HCT116 (cell line): Measurements from ENCODE around the gene ATP2A3. TPM values are rescaled to one million over a fixed set of nuclear protein-coding genes. Genes with fewer than 3 reads are reported as not detected.

Source experiments
- ATAC-seq: fragments of 200-7000 bp; cut with Tn5 transposase; 2 replicates; pipeline ENCODE4 v1.9.1; 2020; ENCODE audit warnings: mild to moderate bottlenecking, moderate library complexity
- BruUV-seq: library from RNA; stranded (reverse); fragments of 400-500 nt; replicated peaks from 2 replicates; lab custom pipeline; 2021; lab: Mats Ljungman, UMichigan
- CTCF ChIA-PET: fragments of 300-600 bp; sonication (Branson Sonifier 250); formaldehyde crosslinking; loops from one replicate; lab custom pipeline; 2021; ENCODE audit warnings: antibody characterized with exemption; lab: Charles Lee
- POLR2A ChIA-PET: fragments of 300-600, 350-600 bp; sonication (Branson Sonifier 250); formaldehyde crosslinking; loops from one replicate; lab custom pipeline; 2021; ENCODE audit warnings: antibody characterized with exemption; lab: Charles Lee
- RAD21 ChIA-PET, 2 experiments: fragments of 300-600 bp; sonication (Branson Sonifier 250); formaldehyde crosslinking; loops; one replicate each; lab custom pipeline; 2023; ENCODE audit warnings: low total read pairs in 2 of 2; ENCODE audit not compliant: uncharacterized antibody in 2 of 2, unreplicated experiment in 2 of 2, low non-redundant PET in 1 of 2; lab: Charles Lee
- DNase-seq: peaks from one replicate; pipeline ENCODE4 v3.0.0-alpha.2; 2010; ENCODE audit warnings: low read depth, low spot score
- H2AFZ ChIP-seq: fragments of 200-600 bp; shearing (Covaris generic), sonication (generic); 2 replicates; pipeline ENCODE4 v1.6.1; 2017; ENCODE audit warnings: low read depth, mixed run types, mixed read lengths, antibody characterized with exemption, low read length; ENCODE audit not compliant: poor library complexity, severe bottlenecking
- H3K27ac ChIP-seq: 2 replicates; pipeline ENCODE4 v1.5.1; 2012; ENCODE audit warnings: low read depth, low read length
- H3K27me3 ChIP-seq: fragments of 200-600 bp; sonication (generic); 2 replicates; pipeline ENCODE4 v1.6.1; 2016; ENCODE audit warnings: mixed run types, low read length, mixed read lengths; ENCODE audit not compliant: insufficient read depth
- H3K36me3 ChIP-seq, 2 experiments: fragments of 200-500 bp in 1 of 2; fragments of 200-600 bp in 1 of 2; sonication (Bioruptor generic) in 1 of 2; sonication (generic) in 1 of 2; 2 replicates each; pipeline versions ENCODE4 v1.5.1 to v1.6.1; 2014 to 2016; ENCODE audit warnings: low read length in 2 of 2, inconsistent platforms in 1 of 2, mixed read lengths in 1 of 2, mixed run types in 1 of 2; ENCODE audit not compliant: insufficient read depth in 2 of 2, control insufficient read depth in 1 of 2
- H3K4me1 ChIP-seq, 2 experiments: fragments of 200-600 bp in 1 of 2; sonication (generic) in 1 of 2; 2 replicates each; pipeline versions ENCODE4 v1.5.1 to v1.6.1; 2012 to 2017; ENCODE audit warnings: low read length in 2 of 2, inconsistent platforms in 1 of 2, mild to moderate bottlenecking in 1 of 2, mixed read lengths in 1 of 2, mixed run types in 1 of 2, moderate library complexity in 1 of 2; ENCODE audit not compliant: insufficient read depth in 2 of 2, control insufficient read depth in 1 of 2
- H3K4me2 ChIP-seq: fragments of 200-600 bp; sonication (generic); 2 replicates; pipeline ENCODE4 v1.6.1; 2017; ENCODE audit warnings: mixed run types, low read length, mixed read lengths
- H3K4me3 ChIP-seq, 2 experiments: fragments of 200-600 bp in 1 of 2; sonication (generic) in 1 of 2; replicated peaks in 1 of 2; 2 replicates each; pipeline ENCODE4 v1.5.1; 2011 to 2016; ENCODE audit warnings: low read length in 2 of 2, control low read depth in 1 of 2, low read depth in 1 of 2, mild to moderate bottlenecking in 1 of 2, mixed read lengths in 1 of 2, mixed run types in 1 of 2
- H3K79me2 ChIP-seq: fragments of 200-600 bp; sonication (generic); 2 replicates; pipeline ENCODE4 v1.6.1; 2017; ENCODE audit warnings: mild to moderate bottlenecking, mixed run types, low read length, moderate library complexity, mixed read lengths; ENCODE audit not compliant: insufficient read depth
- H3K9ac ChIP-seq: fragments of 200-600 bp; sonication (generic); 2 replicates; pipeline ENCODE4 v1.6.1; 2016; ENCODE audit warnings: low read length, mixed read lengths
- H3K9me2 ChIP-seq: fragments of 200-600 bp; sonication (generic), shearing (Covaris generic); 2 replicates; pipeline ENCODE4 v1.6.1; 2017; ENCODE audit warnings: mixed run types, mild to moderate bottlenecking, moderate library complexity; ENCODE audit not compliant: insufficient read depth
- H3K9me3 ChIP-seq, 2 experiments: fragments of 200-500 bp in 1 of 2; fragments of 200-600 bp in 1 of 2; sonication (Bioruptor generic) in 1 of 2; sonication (generic) in 1 of 2; 2 replicates each; pipeline ENCODE4 v1.6.1; 2014 to 2017; ENCODE audit warnings: low read length in 2 of 2, mixed read lengths in 2 of 2, inconsistent platforms in 1 of 2, low read depth in 1 of 2, mild to moderate bottlenecking in 1 of 2, mixed run types in 1 of 2, moderate library complexity in 1 of 2; ENCODE audit not compliant: control insufficient read depth in 1 of 2, insufficient read depth in 1 of 2
- H4K20me1 ChIP-seq: fragments of 200-600 bp; sonication (generic), shearing (Covaris generic); 2 replicates; pipeline ENCODE4 v1.6.1; 2017; ENCODE audit warnings: mixed run types, mild to moderate bottlenecking, moderate library complexity; ENCODE audit not compliant: insufficient read depth
- CTCF ChIP-seq, 3 experiments: fragments of 200-600 bp in 1 of 3; sonication (generic) in 1 of 3; IDR thresholded peaks in 2 of 3; conservative IDR thresholded peaks in 1 of 3; 2 replicates each; pipeline ENCODE4 v1.5.1; 2012 to 2017; ENCODE audit warnings: low read depth in 2 of 3, low read length in 2 of 3, antibody characterized with exemption in 1 of 3, borderline replicate concordance in 1 of 3, control low read depth in 1 of 3, mild to moderate bottlenecking in 1 of 3, mixed read lengths in 1 of 3, mixed run types in 1 of 3, moderate library complexity in 1 of 3; ENCODE audit not compliant: insufficient read depth in 1 of 3
- EGR1 ChIP-seq: IDR thresholded peaks from 2 replicates; pipeline ENCODE4 v1.6.1; 2012; ENCODE audit warnings: low read depth
- RAD21 ChIP-seq: IDR thresholded peaks from 2 replicates; pipeline ENCODE4 v1.6.1; 2012; ENCODE audit warnings: low read depth, mild to moderate bottlenecking
- ZFX ChIP-seq: fragments of 450-650 bp; IDR thresholded peaks from 2 replicates; pipeline ENCODE4 v1.6.1; 2017
- intact Hi-C: fragments of 100-400 bp; cut with micrococcal nuclease; formaldehyde crosslinking; loops from 2 replicates; pipeline ENCODE4 v1.10.0; 2022
- total RNA-seq: library from RNA; stranded (reverse); gene quantifications from one replicate; pipeline ENCODE4 v1.2.1, GENCODE V29; 2021; ENCODE audit not compliant: unreplicated experiment
- TF ChIP-seq, protein P1 (sequence below): IDR thresholded peaks from 2 replicates; pipeline ENCODE4 v1.6.1; 2012

ATP2A3 gene
- total RNA-seq, 1 experiment from 2014 or later = 23.1 TPM

- no TSS peak for BruUV-seq
- no peaks in the 10 kb centered on the region for H4K20me1 ChIP-seq
- no peak overlapping the region for H3K4me2 ChIP-seq
- H3K4me1 ChIP-seq = peaks cover 0 to 11% of the 10 kb centered on the region in 2 experiments; a peak in 2 of 4 replicates
- intact Hi-C loops = loop anchor here (1.0 to 2.0 kb wide), 3 partner anchors 69 to 270 kb away; no protein-coding TSS in a partner anchor
- peaks cover 0 to 2% of the 10 kb centered on the region in 2 experiments; a peak in 1 of 4 replicates for H3K36me3 ChIP-seq
- peak; percentile 6 for DNase-seq
- peak; percentile 93 for ATAC-seq
- peak; percentile 89 to 94 (median 93) for TF ChIP-seq CTCF (IDR thresholded peaks at IDR 0.05 in 2 of 3, conservative IDR thresholded peaks at IDR 0.05 in 1 of 3; ENCODE audit: borderline replicate concordance in 1 of 3, insufficient read depth in 1 of 3, low read depth in 2 of 3, low read length in 2 of 3)
- TF ChIP-seq ZFX = 0 out of 2 replicates have a peak, but pooled peaks have one; percentile 16
- TF ChIP-seq, protein P1, sequence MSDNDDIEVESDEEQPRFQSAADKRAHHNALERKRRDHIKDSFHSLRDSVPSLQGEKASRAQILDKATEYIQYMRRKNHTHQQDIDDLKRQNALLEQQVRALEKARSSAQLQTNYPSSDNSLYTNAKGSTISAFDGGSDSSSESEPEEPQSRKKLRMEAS = peak; percentile 85
- peak; percentile 93 for TF ChIP-seq RAD21
- TF ChIP-seq EGR1 = no peak
- no peak overlapping the region for H3K27ac ChIP-seq
- no peak overlapping the region for H2AFZ ChIP-seq
- RAD21 ChIA-PET = no interaction called here
- no peaks in the 10 kb centered on the region for H3K9me3 ChIP-seq
- H3K9me2 ChIP-seq = no peaks in the 10 kb centered on the region
- H3K27me3 ChIP-seq = no peaks in the 10 kb centered on the region
- no peaks in the 10 kb centered on the region for H3K79me2 ChIP-seq
- no peak overlapping the region for H3K4me3 ChIP-seq
- CTCF ChIA-PET = interaction anchor here (1.1 to 1.7 kb wide), 3 partner anchors 91 to 267 kb away, joined by 4 to 12 read pairs (median 5); no protein-coding TSS in a partner anchor
- POLR2A ChIA-PET = no interaction called here
- no peak overlapping the region for H3K9ac ChIP-seq
Observed at GRCh38 chr17:4004517-4005295, 40.5 kb upstream of the ATP2A3 start.
